ENCODE results near the gene GSG1L.

The GSG1L gene

DNA sequence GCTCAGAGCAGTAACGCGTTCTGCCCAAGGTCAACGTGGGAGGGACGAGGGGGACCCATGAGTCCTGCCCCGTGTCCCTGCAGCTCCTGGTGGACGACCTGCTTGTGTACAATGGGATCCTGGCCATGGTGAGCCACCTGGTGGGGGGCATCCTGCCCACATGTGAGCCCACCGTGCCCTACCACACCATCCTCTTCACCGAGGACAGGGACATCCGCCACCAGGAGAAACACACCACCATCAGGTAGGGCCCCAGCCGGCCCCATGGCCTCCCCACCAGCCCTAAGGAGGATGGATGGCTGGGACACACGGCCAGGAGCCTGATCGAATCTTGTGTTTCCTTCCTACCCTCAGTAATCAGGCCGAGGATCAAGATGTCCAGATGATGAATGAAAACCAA is 286.0 kb downstream of the GSG1L start:
- Histone ChIP-seq H2BK120ac (ENCODE audit: low read depth, low read length) (no peak overlapping the region), H3K9me3 (ENCODE audit: control insufficient read depth, low read length) (no peaks in the 10 kb centered on the region), H2AFZ (ENCODE audit: low read depth, low read length) (no peak overlapping the region), H3K4me1 (ENCODE audit: control insufficient read depth, insufficient read depth, low read depth, low read length) (peaks cover 10% of the 10 kb centered on the region), H3K27me3 (ENCODE audit: control insufficient read depth in 1 of 2, insufficient read depth in 1 of 2, low read length in 2 of 2) (no peaks in the 10 kb centered on the region), H4K8ac (ENCODE audit: low read length) (no peak overlapping the region), H3K4me3 (ENCODE audit: insufficient read depth in 1 of 2, low read depth in 1 of 2, low read length in 2 of 2) (no peak overlapping the region), H4K91ac (ENCODE audit: low read length) (no peak overlapping the region), H3K27ac (ENCODE audit: low read length, poor library complexity, severe bottlenecking) (no peak overlapping the region), H2BK5ac (ENCODE audit: low read depth, low read length, poor library complexity, severe bottlenecking) (no peak overlapping the region), H3K36me3 (ENCODE audit: control insufficient read depth in 1 of 2, insufficient read depth in 2 of 2, low read depth in 1 of 2, low read length in 2 of 2) (peaks cover 11 to 49% of the 10 kb centered on the region in 2 experiments), H3K79me1 (replicated peaks; ENCODE audit: low read length, poor library complexity, severe bottlenecking) (no peaks in the 10 kb centered on the region), H3K23ac (ENCODE audit: low read length in 2 of 2) (no peak overlapping the region), H3K4ac (ENCODE audit: low read depth in 1 of 2, low read length in 2 of 2) (no peak overlapping the region), H2BK15ac (ENCODE audit: low read depth, poor library complexity, severe bottlenecking) (no peak overlapping the region), H3K18ac (ENCODE audit: low read depth in 1 of 2, low read length in 2 of 2) (no peak overlapping the region), H3K9ac (ENCODE audit: low read length) (no peak overlapping the region), H3K4me2 (ENCODE audit: low read length, poor library complexity, severe bottlenecking) (no peak overlapping the region), H2BK12ac (ENCODE audit: low read length in 2 of 2) (no peak overlapping the region), H2AK5ac (ENCODE audit: low read length, severe bottlenecking) (no peak overlapping the region), H3K14ac (ENCODE audit: low read length in 2 of 2) (no peak overlapping the region)
- WGBS = 95% methylated on average over 13 of the region's 13 CpGs
- DNase-seq = no peak

- no peak overlapping the region for H3K23ac ChIP-seq (ENCODE audit: low read length in 2 of 2)
- H2BK120ac ChIP-seq (ENCODE audit: low read depth, low read length) = no peak overlapping the region
- H3K9ac ChIP-seq (ENCODE audit: low read length) = no peak overlapping the region
- no peak overlapping the region for H2AK5ac ChIP-seq (ENCODE audit: low read length, severe bottlenecking)
- H4K91ac ChIP-seq (ENCODE audit: low read length) = no peak overlapping the region
- H3K18ac ChIP-seq (ENCODE audit: low read depth in 1 of 2, low read length in 2 of 2) = no peak overlapping the region
- H3K4ac ChIP-seq (ENCODE audit: low read depth in 1 of 2, low read length in 2 of 2) = no peak overlapping the region
- no peaks in the 10 kb centered on the region for H3K27me3 ChIP-seq (ENCODE audit: control insufficient read depth in 1 of 2, insufficient read depth in 1 of 2, low read length in 2 of 2)
- H4K8ac ChIP-seq (ENCODE audit: low read length) = no peak overlapping the region
- no peaks in the 10 kb centered on the region for H3K9me3 ChIP-seq (ENCODE audit: control insufficient read depth, low read length)
- no peaks in the 10 kb centered on the region for H3K79me1 ChIP-seq (replicated peaks; ENCODE audit: low read length, poor library complexity, severe bottlenecking)
- peaks cover 19 to 57% of the 10 kb centered on the region in 2 experiments for H3K36me3 ChIP-seq (ENCODE audit: control insufficient read depth in 1 of 2, insufficient read depth in 2 of 2, low read depth in 1 of 2, low read length in 2 of 2)
- H3K14ac ChIP-seq (ENCODE audit: low read length in 2 of 2) = no peak overlapping the region
- no peak overlapping the region for H3K4me2 ChIP-seq (ENCODE audit: low read length, poor library complexity, severe bottlenecking)
- no peak overlapping the region for H2AFZ ChIP-seq (ENCODE audit: low read depth, low read length)
- no peak overlapping the region for H2BK5ac ChIP-seq (ENCODE audit: low read depth, low read length, poor library complexity, severe bottlenecking)
- 89% methylated on average over 26 of the region's 26 CpGs for WGBS
- DNase-seq = no peak
- no peak overlapping the region for H2BK12ac ChIP-seq (ENCODE audit: low read length in 2 of 2)
- H3K27ac ChIP-seq (ENCODE audit: low read length, poor library complexity, severe bottlenecking) = no peak overlapping the region
- no peak overlapping the region for H2BK15ac ChIP-seq (ENCODE audit: low read depth, poor library complexity, severe bottlenecking)
- H3K4me3 ChIP-seq (ENCODE audit: insufficient read depth in 1 of 2, low read depth in 1 of 2, low read length in 2 of 2) = no peak overlapping the region
- H3K4me1 ChIP-seq (ENCODE audit: control insufficient read depth, insufficient read depth, low read depth, low read length) = peaks cover 18% of the 10 kb centered on the region
These were observed 286.8 kb downstream of the GSG1L start for GRCh38 chr16:27776556-27777225.

GRCh38 chr16:27775254-27775653 is 288.3 kb downstream of the GSG1L start:
- Histone ChIP-seq H2AK5ac (ENCODE audit: low read length, severe bottlenecking) (no peak overlapping the region), H3K18ac (ENCODE audit: low read depth in 1 of 2, low read length in 2 of 2) (no peak overlapping the region), H3K14ac (ENCODE audit: low read length in 2 of 2) (no peak overlapping the region), H2BK15ac (ENCODE audit: low read depth, poor library complexity, severe bottlenecking) (no peak overlapping the region), H3K4me2 (ENCODE audit: low read length, poor library complexity, severe bottlenecking) (no peak overlapping the region), H2AFZ (ENCODE audit: low read depth, low read length) (no peak overlapping the region), H3K36me3 (ENCODE audit: control insufficient read depth in 1 of 2, insufficient read depth in 2 of 2, low read depth in 1 of 2, low read length in 2 of 2) (peaks cover 33 to 67% of the 10 kb centered on the region in 2 experiments), H3K27ac (ENCODE audit: low read length, poor library complexity, severe bottlenecking) (no peak overlapping the region), H4K91ac (ENCODE audit: low read length) (no peak overlapping the region), H3K23ac (ENCODE audit: low read length in 2 of 2) (no peak overlapping the region), H2BK120ac (ENCODE audit: low read depth, low read length) (no peak overlapping the region), H3K4me1 (ENCODE audit: control insufficient read depth, insufficient read depth, low read depth, low read length) (peaks cover 25% of the 10 kb centered on the region), H2BK5ac (ENCODE audit: low read depth, low read length, poor library complexity, severe bottlenecking) (no peak overlapping the region), H3K27me3 (ENCODE audit: control insufficient read depth in 1 of 2, insufficient read depth in 1 of 2, low read length in 2 of 2) (no peaks in the 10 kb centered on the region), H3K9ac (ENCODE audit: low read length) (no peak overlapping the region), H2BK12ac (ENCODE audit: low read length in 2 of 2) (no peak overlapping the region), H4K8ac (ENCODE audit: low read length) (no peak overlapping the region), H3K4me3 (ENCODE audit: insufficient read depth in 1 of 2, low read depth in 1 of 2, low read length in 2 of 2) (no peak overlapping the region), H3K79me1 (replicated peaks; ENCODE audit: low read length, poor library complexity, severe bottlenecking) (no peaks in the 10 kb centered on the region), H3K4ac (ENCODE audit: low read depth in 1 of 2, low read length in 2 of 2) (no peak overlapping the region), H3K9me3 (ENCODE audit: control insufficient read depth, low read length) (no peaks in the 10 kb centered on the region)
- 94% methylated on average over 8 of the region's 8 CpGs for WGBS
- DNase-seq = no peak

GRCh38 chr16:27774779-27775178 is 288.7 kb downstream of the GSG1L start:
- no peaks in the 10 kb centered on the region for H3K79me1 ChIP-seq (replicated peaks; ENCODE audit: low read length, poor library complexity, severe bottlenecking)
- H3K36me3 ChIP-seq (ENCODE audit: control insufficient read depth in 1 of 2, insufficient read depth in 2 of 2, low read depth in 1 of 2, low read length in 2 of 2) = peaks cover 38 to 67% of the 10 kb centered on the region in 2 experiments
- no peaks in the 10 kb centered on the region for H3K9me3 ChIP-seq (ENCODE audit: control insufficient read depth, low read length)
- no peak overlapping the region for H3K18ac ChIP-seq (ENCODE audit: low read depth in 1 of 2, low read length in 2 of 2)
- no peak overlapping the region for H4K8ac ChIP-seq (ENCODE audit: low read length)
- no peak overlapping the region for H2BK15ac ChIP-seq (ENCODE audit: low read depth, poor library complexity, severe bottlenecking)
- H2AK5ac ChIP-seq (ENCODE audit: low read length, severe bottlenecking) = no peak overlapping the region
- H2BK12ac ChIP-seq (ENCODE audit: low read length in 2 of 2) = no peak overlapping the region
- no peak overlapping the region for H4K91ac ChIP-seq (ENCODE audit: low read length)
- peaks cover 26% of the 10 kb centered on the region for H3K4me1 ChIP-seq (ENCODE audit: control insufficient read depth, insufficient read depth, low read depth, low read length)
- no peak overlapping the region for H3K14ac ChIP-seq (ENCODE audit: low read length in 2 of 2)
- no peak overlapping the region for H3K4me2 ChIP-seq (ENCODE audit: low read length, poor library complexity, severe bottlenecking)
- no peak overlapping the region for H2AFZ ChIP-seq (ENCODE audit: low read depth, low read length)
- no peaks in the 10 kb centered on the region for H3K27me3 ChIP-seq (ENCODE audit: control insufficient read depth in 1 of 2, insufficient read depth in 1 of 2, low read length in 2 of 2)
- no peak overlapping the region for H3K4me3 ChIP-seq (ENCODE audit: insufficient read depth in 1 of 2, low read depth in 1 of 2, low read length in 2 of 2)
- 90% methylated on average over 22 of the region's 22 CpGs for WGBS
- H3K27ac ChIP-seq (ENCODE audit: low read length, poor library complexity, severe bottlenecking) = no peak overlapping the region
- H2BK120ac ChIP-seq (ENCODE audit: low read depth, low read length) = no peak overlapping the region
- H3K9ac ChIP-seq (ENCODE audit: low read length) = no peak overlapping the region
- no peak for DNase-seq
- no peak overlapping the region for H2BK5ac ChIP-seq (ENCODE audit: low read depth, low read length, poor library complexity, severe bottlenecking)
- H3K4ac ChIP-seq (ENCODE audit: low read depth in 1 of 2, low read length in 2 of 2) = no peak overlapping the region
- no peak overlapping the region for H3K23ac ChIP-seq (ENCODE audit: low read length in 2 of 2)
